GM06990 (cell line): Measurements from ENCODE around the gene LMTK2.
A peak's percentile ranks its signal among the peaks of the same experiment; 100 is the strongest.

Experiments
- DNase-seq: peaks from one replicate; pipeline ENCODE4 v3.0.0-alpha.2; 2011; ENCODE audit not compliant: insufficient read length; ENCODE audit errors: extremely low read depth
- H3K27me3 ChIP-seq: replicated peaks from 2 replicates; pipeline ENCODE4 v1.6.0; 2011; ENCODE audit warnings: low read length; ENCODE audit not compliant: control insufficient read depth, insufficient read depth
- H3K36me3 ChIP-seq: 2 replicates; pipeline ENCODE4 v1.5.1; 2011; ENCODE audit warnings: low read length; ENCODE audit not compliant: control insufficient read depth, insufficient read depth
- H3K4me3 ChIP-seq: replicated peaks from 2 replicates; pipeline ENCODE4 v1.5.1; 2011; ENCODE audit warnings: low read depth, mild to moderate bottlenecking, control low read depth, low read length
- CTCF ChIP-seq: IDR thresholded peaks from 2 replicates; pipeline ENCODE4 v1.5.1; 2011; ENCODE audit warnings: low read length, control low read depth, mild to moderate bottlenecking, inconsistent platforms; ENCODE audit not compliant: insufficient read depth, poor library complexity, severe bottlenecking

The LMTK2 gene

GRCh38 chr7:98194672-98195457 is 88.2 kb downstream of the LMTK2 start:
- DNase-seq = no peak
- no peaks in the 10 kb centered on the region for H3K27me3 ChIP-seq
- TF ChIP-seq CTCF = no peak
- no peak overlapping the region for H3K4me3 ChIP-seq
- H3K36me3 ChIP-seq = peaks cover 7% of the 10 kb centered on the region

GRCh38 chr7:98196706-98197605 is 90.3 kb downstream of the LMTK2 start:
- DNase-seq = no peak
- Histone ChIP-seq H3K4me3 (no peak overlapping the region), H3K27me3 (no peaks in the 10 kb centered on the region), H3K36me3 (peaks cover 7% of the 10 kb centered on the region)
- no peak for TF ChIP-seq CTCF

- H3K4me3 ChIP-seq = no peak overlapping the region
- no peak for TF ChIP-seq CTCF
- H3K36me3 ChIP-seq = peaks cover 4% of the 10 kb centered on the region
- no peak for DNase-seq
- H3K27me3 ChIP-seq = no peaks in the 10 kb centered on the region
Measured at GRCh38 chr7:98199131-98199530, 92.5 kb downstream of the LMTK2 start.

- H3K36me3 ChIP-seq = peaks cover 5% of the 10 kb centered on the region
Measured at GRCh38 chr7:98200364-98200763, 93.7 kb downstream of the LMTK2 start.

More at GRCh38 chr7:98200364-98200763, 93.7 kb downstream of the LMTK2 start:
- Histone ChIP-seq H3K27me3 (no peaks in the 10 kb centered on the region), H3K4me3 (peak overlapping the region; percentile 7; the same call in 1 of the 2 replicates)
- peak; percentile 61 for DNase-seq
- no peak for TF ChIP-seq CTCF
